ENCODE data around the gene LYPD6. TPM values are rescaled to one million over a fixed set of nuclear protein-coding genes. Genes with fewer than 3 reads are reported as not detected.

The LYPD6 gene
- total RNA-seq, 1 donor from 2014 or later = 4.1 TPM

DNA sequence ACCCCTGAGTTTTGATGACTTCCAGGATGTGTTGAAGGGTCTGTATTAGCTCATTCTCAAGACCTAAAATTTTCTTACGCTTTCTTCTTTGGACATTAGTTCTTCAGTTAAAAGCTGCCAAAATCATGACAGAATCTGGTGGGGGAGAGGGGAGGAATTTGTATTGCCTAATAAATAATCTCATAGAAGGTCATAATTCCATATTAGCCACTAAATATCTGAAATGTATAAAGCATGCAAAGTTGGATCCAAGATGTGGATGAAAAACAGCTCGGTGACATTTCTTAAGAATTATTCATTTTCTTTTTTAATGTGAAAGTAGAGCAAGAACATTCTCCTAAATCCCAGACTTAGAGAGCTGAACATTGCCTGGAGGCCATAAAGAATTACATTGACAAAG is 137.0 kb downstream of the LYPD6 start:
- no peak for DNase-seq (ENCODE audit: low spot score)

DNA sequence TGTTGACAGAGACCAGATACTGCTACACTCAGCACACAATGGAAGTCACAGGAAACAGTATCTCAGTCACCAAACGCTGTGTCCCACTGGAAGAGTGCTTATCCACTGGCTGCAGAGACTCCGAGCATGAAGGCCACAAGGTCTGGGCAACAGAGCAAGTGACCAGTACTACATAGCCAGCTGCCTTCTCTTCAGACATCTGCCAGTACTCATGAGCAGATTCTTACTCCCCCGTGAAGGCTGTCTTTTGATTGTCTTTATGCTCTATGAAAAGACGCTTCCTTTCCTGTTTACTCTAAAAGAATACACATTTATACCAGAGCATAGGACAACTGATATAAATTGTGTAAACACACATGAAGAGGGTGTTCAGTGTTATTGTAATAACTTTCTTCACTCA is 138.2 kb downstream of the LYPD6 start:
- H3K4me1 Mint-ChIP-seq = peaks cover 10% of the 10 kb centered on the region
- H3K27ac Mint-ChIP-seq = no peak overlapping the region
- H3K36me3 ChIP-seq = no peaks in the 10 kb centered on the region
- no peaks in the 10 kb centered on the region for H3K4me1 ChIP-seq
- no peak overlapping the region for H3K9ac ChIP-seq
- H3K9me3 ChIP-seq (ENCODE audit: low read depth) = no peaks in the 10 kb centered on the region
- no peak overlapping the region for H3K27ac ChIP-seq
- no peaks in the 10 kb centered on the region for H3K9me3 Mint-ChIP-seq
- no peaks in the 10 kb centered on the region for H4K20me1 ChIP-seq (ENCODE audit: low read depth)
- no peaks in the 10 kb centered on the region for H3K27me3 Mint-ChIP-seq (ENCODE audit: insufficient read depth, low read depth)
- H3F3A ChIP-seq (ENCODE audit: low read depth) = no peaks in the 10 kb centered on the region
- H3K4me2 ChIP-seq = no peak overlapping the region
- no peak for TF ChIP-seq EZH2 (IDR thresholded peaks at IDR 0.05)
- TF ChIP-seq EZH2phosphoT487 (IDR thresholded peaks at IDR 0.05) = no peak
- TF ChIP-seq, protein P1, sequence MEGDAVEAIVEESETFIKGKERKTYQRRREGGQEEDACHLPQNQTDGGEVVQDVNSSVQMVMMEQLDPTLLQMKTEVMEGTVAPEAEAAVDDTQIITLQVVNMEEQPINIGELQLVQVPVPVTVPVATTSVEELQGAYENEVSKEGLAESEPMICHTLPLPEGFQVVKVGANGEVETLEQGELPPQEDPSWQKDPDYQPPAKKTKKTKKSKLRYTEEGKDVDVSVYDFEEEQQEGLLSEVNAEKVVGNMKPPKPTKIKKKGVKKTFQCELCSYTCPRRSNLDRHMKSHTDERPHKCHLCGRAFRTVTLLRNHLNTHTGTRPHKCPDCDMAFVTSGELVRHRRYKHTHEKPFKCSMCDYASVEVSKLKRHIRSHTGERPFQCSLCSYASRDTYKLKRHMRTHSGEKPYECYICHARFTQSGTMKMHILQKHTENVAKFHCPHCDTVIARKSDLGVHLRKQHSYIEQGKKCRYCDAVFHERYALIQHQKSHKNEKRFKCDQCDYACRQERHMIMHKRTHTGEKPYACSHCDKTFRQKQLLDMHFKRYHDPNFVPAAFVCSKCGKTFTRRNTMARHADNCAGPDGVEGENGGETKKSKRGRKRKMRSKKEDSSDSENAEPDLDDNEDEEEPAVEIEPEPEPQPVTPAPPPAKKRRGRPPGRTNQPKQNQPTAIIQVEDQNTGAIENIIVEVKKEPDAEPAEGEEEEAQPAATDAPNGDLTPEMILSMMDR (IDR thresholded peaks at IDR 0.05) = no peak
- H3K4me3 ChIP-seq = no peak overlapping the region
- no peaks in the 10 kb centered on the region for H3K79me2 ChIP-seq (ENCODE audit: low read depth)
- H3K27me3 ChIP-seq = no peaks in the 10 kb centered on the region
- H3K36me3 Mint-ChIP-seq = peaks cover 12% of the 10 kb centered on the region
- no peak overlapping the region for H2AFZ ChIP-seq (replicated peaks)
- no peak overlapping the region for H3K4me3 Mint-ChIP-seq
- no peak for DNase-seq (ENCODE audit: low spot score)

More for the DNA sequence above, 137.0 kb downstream of the LYPD6 start:
- Mint-ChIP-seq H3K27ac (no peak overlapping the region), H3K4me3 (no peak overlapping the region), H3K9me3 (peaks cover 2% of the 10 kb centered on the region), H3K4me1 (peaks cover 2% of the 10 kb centered on the region), H3K36me3 (peaks cover 7% of the 10 kb centered on the region), H3K27me3 (ENCODE audit: insufficient read depth, low read depth) (no peaks in the 10 kb centered on the region)
- H3K27ac ChIP-seq = no peak overlapping the region
- H3K27me3 ChIP-seq = no peaks in the 10 kb centered on the region
- no peaks in the 10 kb centered on the region for H3K9me3 ChIP-seq (ENCODE audit: low read depth)
- no peak overlapping the region for H2AFZ ChIP-seq (replicated peaks)
- TF ChIP-seq EZH2 (IDR thresholded peaks at IDR 0.05) = no peak
- no peak for TF ChIP-seq EZH2phosphoT487 (IDR thresholded peaks at IDR 0.05)
- TF ChIP-seq, protein P1 (IDR thresholded peaks at IDR 0.05) = no peak
- no peaks in the 10 kb centered on the region for H3K79me2 ChIP-seq (ENCODE audit: low read depth)
- no peaks in the 10 kb centered on the region for H3K4me1 ChIP-seq
- no peak overlapping the region for H3K4me3 ChIP-seq
- no peaks in the 10 kb centered on the region for H3F3A ChIP-seq (ENCODE audit: low read depth)
- no peaks in the 10 kb centered on the region for H4K20me1 ChIP-seq (ENCODE audit: low read depth)
- H3K9ac ChIP-seq = no peak overlapping the region
- no peaks in the 10 kb centered on the region for H3K36me3 ChIP-seq
- no peak overlapping the region for H3K4me2 ChIP-seq

DNA sequence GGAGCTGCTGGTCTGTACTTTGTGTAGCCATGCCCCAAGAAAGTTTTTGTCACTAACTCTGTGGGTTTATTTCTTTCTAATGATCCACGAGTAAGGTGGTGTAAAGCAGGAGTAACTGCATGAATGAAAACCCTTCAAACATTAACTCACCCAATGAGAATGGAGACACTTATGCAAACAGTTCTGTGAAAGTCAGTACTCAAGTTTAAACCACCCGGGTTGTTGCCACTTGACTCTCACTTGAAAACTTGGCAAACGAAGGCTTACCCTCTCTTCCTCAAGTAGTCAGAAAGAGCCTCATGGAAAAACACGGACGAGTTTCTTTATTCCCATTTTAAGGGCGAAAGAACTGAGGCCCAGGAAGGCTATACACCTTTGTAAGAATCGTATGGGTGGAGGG is 139.7 kb downstream of the LYPD6 start:
- H3K4me3 Mint-ChIP-seq = no peak overlapping the region
- Histone ChIP-seq H3K79me2 (ENCODE audit: low read depth) (no peaks in the 10 kb centered on the region), H3K27me3 (no peaks in the 10 kb centered on the region), H3K9me3 (ENCODE audit: low read depth) (no peaks in the 10 kb centered on the region), H3K27ac (no peak overlapping the region), H3K4me3 (no peak overlapping the region), H3K4me1 (no peaks in the 10 kb centered on the region), H3F3A (ENCODE audit: low read depth) (no peaks in the 10 kb centered on the region), H3K36me3 (no peaks in the 10 kb centered on the region), H3K9ac (no peak overlapping the region), H4K20me1 (ENCODE audit: low read depth) (no peaks in the 10 kb centered on the region), H3K4me2 (no peak overlapping the region), H2AFZ (replicated peaks) (no peak overlapping the region)
- no peak for TF ChIP-seq EZH2phosphoT487 (IDR thresholded peaks at IDR 0.05)
- TF ChIP-seq, protein P1 (IDR thresholded peaks at IDR 0.05) = no peak
- no peak for TF ChIP-seq EZH2 (IDR thresholded peaks at IDR 0.05)
- H3K27ac Mint-ChIP-seq = no peak overlapping the region
- DNase-seq (ENCODE audit: low spot score) = no peak
- H3K4me1 Mint-ChIP-seq = peaks cover 13% of the 10 kb centered on the region
- H3K36me3 Mint-ChIP-seq = peaks cover 12% of the 10 kb centered on the region
- no peaks in the 10 kb centered on the region for H3K27me3 Mint-ChIP-seq (ENCODE audit: insufficient read depth, low read depth)
- H3K9me3 Mint-ChIP-seq = no peaks in the 10 kb centered on the region
